NCI-H2029 (cell line): ENCODE measurements around the gene CLIC6.

Experiments used
- DNase-seq: peaks from one replicate; lab custom pipeline; 2025; lab: John Stamatoyannopoulos, UW

Gene CLIC6

GRCh38 chr21:34728479-34728878 lies 59.7 kb downstream of the CLIC6 start:
- DNase-seq = peak; percentile 90

GRCh38 chr21:34730194-34730593 lies 61.4 kb downstream of the CLIC6 start:
- peak; percentile 21 for DNase-seq

GRCh38 chr21:34730756-34731445 lies 62.1 kb downstream of the CLIC6 start:
- peak; percentile 15 for DNase-seq

GRCh38 chr21:34732388-34732821 lies 63.6 kb downstream of the CLIC6 start:
- DNase-seq = no peak

GRCh38 chr21:34733852-34734251 lies 65.1 kb downstream of the CLIC6 start:
- DNase-seq = no peak

GRCh38 chr21:34734696-34735095 lies 65.9 kb downstream of the CLIC6 start:
- no peak for DNase-seq

- DNase-seq = no peak
These were observed 67.5 kb downstream of the CLIC6 start for GRCh38 chr21:34736116-34736874.

GRCh38 chr21:34737115-34737514 lies 68.3 kb downstream of the CLIC6 start:
- no peak for DNase-seq

- no peak for DNase-seq
These were observed 71.4 kb downstream of the CLIC6 start for GRCh38 chr21:34740198-34740597.

- no peak for DNase-seq
These were observed 74.5 kb downstream of the CLIC6 start for GRCh38 chr21:34743285-34743684.

GRCh38 chr21:34743831-34744230 lies 75.0 kb downstream of the CLIC6 start:
- DNase-seq = no peak

GRCh38 chr21:34744801-34745200 lies 76.0 kb downstream of the CLIC6 start:
- DNase-seq = no peak

GRCh38 chr21:34745557-34746255 lies 76.9 kb downstream of the CLIC6 start:
- peak; percentile 74 for DNase-seq

- no peak for DNase-seq
These were observed 80.1 kb downstream of the CLIC6 start for GRCh38 chr21:34748862-34749261.

GRCh38 chr21:34754690-34755647 lies 86.2 kb downstream of the CLIC6 start:
- DNase-seq = no peak

GRCh38 chr21:34761758-34762330 lies 93.0 kb downstream of the CLIC6 start:
- DNase-seq = no peak

- DNase-seq = no peak
These were observed 94.0 kb downstream of the CLIC6 start for GRCh38 chr21:34762786-34763185.

- no peak for DNase-seq
These were observed 96.0 kb downstream of the CLIC6 start for GRCh38 chr21:34764715-34765284.

GRCh38 chr21:34765619-34766018 lies 96.8 kb downstream of the CLIC6 start:
- DNase-seq = no peak

GRCh38 chr21:34766862-34767261 lies 98.1 kb downstream of the CLIC6 start:
- DNase-seq = no peak
